Islet precursor cell (in vitro differentiated cells): Measurements from ENCODE around the gene ST3GAL3.

ENCODE experiments used
- DNase-seq: peaks from one replicate; pipeline ENCODE4 v3.0.0-alpha.2; 2018

Gene ST3GAL3

GRCh38 chr1:43789604-43790550 lies 82.5 kb downstream of the ST3GAL3 start:
- no peak for DNase-seq

GRCh38 chr1:43791243-43791642 lies 83.9 kb downstream of the ST3GAL3 start:
- no peak for DNase-seq

GRCh38 chr1:43796111-43796581 lies 88.8 kb downstream of the ST3GAL3 start:
- no peak for DNase-seq

- no peak for DNase-seq
Observed at GRCh38 chr1:43797891-43798290, 90.6 kb downstream of the ST3GAL3 start.

- no peak for DNase-seq
Observed at GRCh38 chr1:43799656-43800635, 92.6 kb downstream of the ST3GAL3 start.

GRCh38 chr1:43800771-43801170 lies 93.4 kb downstream of the ST3GAL3 start:
- no peak for DNase-seq

- DNase-seq: no peak
Observed at GRCh38 chr1:43801203-43801602, 93.9 kb downstream of the ST3GAL3 start.

- DNase-seq: no peak
Observed at GRCh38 chr1:43802356-43802980, 95.1 kb downstream of the ST3GAL3 start.

GRCh38 chr1:43803105-43803504 lies 95.8 kb downstream of the ST3GAL3 start:
- DNase-seq: no peak

- no peak for DNase-seq
Observed at GRCh38 chr1:43803646-43804045, 96.3 kb downstream of the ST3GAL3 start.

- no peak for DNase-seq
Observed at GRCh38 chr1:43804569-43804968, 97.2 kb downstream of the ST3GAL3 start.

- no peak for DNase-seq
Observed at GRCh38 chr1:43805340-43805739, 98.0 kb downstream of the ST3GAL3 start.

GRCh38 chr1:43806183-43806582 lies 98.8 kb downstream of the ST3GAL3 start:
- DNase-seq: no peak

GRCh38 chr1:43809097-43809673 lies 101.8 kb downstream of the ST3GAL3 start:
- no peak for DNase-seq

GRCh38 chr1:43812579-43812978 lies 105.2 kb downstream of the ST3GAL3 start:
- DNase-seq: no peak

GRCh38 chr1:43814401-43814800 lies 107.1 kb downstream of the ST3GAL3 start:
- no peak for DNase-seq

GRCh38 chr1:43817304-43817939 lies 110.1 kb downstream of the ST3GAL3 start:
- DNase-seq: no peak

GRCh38 chr1:43818691-43819090 lies 111.4 kb downstream of the ST3GAL3 start:
- DNase-seq: no peak

- DNase-seq: no peak
Observed at GRCh38 chr1:43819357-43819756, 112.0 kb downstream of the ST3GAL3 start.

GRCh38 chr1:43821471-43821870 lies 114.1 kb downstream of the ST3GAL3 start:
- no peak for DNase-seq

GRCh38 chr1:43822040-43822690 lies 114.8 kb downstream of the ST3GAL3 start:
- peak; percentile 94 for DNase-seq
